Measurements from ENCODE around the gene WIZ.

WIZ gene

GRCh38 chr19:15378534-15379082 lies 71.1 kb downstream of the WIZ start (continued):
- TF ChIP-seq, protein P1, sequence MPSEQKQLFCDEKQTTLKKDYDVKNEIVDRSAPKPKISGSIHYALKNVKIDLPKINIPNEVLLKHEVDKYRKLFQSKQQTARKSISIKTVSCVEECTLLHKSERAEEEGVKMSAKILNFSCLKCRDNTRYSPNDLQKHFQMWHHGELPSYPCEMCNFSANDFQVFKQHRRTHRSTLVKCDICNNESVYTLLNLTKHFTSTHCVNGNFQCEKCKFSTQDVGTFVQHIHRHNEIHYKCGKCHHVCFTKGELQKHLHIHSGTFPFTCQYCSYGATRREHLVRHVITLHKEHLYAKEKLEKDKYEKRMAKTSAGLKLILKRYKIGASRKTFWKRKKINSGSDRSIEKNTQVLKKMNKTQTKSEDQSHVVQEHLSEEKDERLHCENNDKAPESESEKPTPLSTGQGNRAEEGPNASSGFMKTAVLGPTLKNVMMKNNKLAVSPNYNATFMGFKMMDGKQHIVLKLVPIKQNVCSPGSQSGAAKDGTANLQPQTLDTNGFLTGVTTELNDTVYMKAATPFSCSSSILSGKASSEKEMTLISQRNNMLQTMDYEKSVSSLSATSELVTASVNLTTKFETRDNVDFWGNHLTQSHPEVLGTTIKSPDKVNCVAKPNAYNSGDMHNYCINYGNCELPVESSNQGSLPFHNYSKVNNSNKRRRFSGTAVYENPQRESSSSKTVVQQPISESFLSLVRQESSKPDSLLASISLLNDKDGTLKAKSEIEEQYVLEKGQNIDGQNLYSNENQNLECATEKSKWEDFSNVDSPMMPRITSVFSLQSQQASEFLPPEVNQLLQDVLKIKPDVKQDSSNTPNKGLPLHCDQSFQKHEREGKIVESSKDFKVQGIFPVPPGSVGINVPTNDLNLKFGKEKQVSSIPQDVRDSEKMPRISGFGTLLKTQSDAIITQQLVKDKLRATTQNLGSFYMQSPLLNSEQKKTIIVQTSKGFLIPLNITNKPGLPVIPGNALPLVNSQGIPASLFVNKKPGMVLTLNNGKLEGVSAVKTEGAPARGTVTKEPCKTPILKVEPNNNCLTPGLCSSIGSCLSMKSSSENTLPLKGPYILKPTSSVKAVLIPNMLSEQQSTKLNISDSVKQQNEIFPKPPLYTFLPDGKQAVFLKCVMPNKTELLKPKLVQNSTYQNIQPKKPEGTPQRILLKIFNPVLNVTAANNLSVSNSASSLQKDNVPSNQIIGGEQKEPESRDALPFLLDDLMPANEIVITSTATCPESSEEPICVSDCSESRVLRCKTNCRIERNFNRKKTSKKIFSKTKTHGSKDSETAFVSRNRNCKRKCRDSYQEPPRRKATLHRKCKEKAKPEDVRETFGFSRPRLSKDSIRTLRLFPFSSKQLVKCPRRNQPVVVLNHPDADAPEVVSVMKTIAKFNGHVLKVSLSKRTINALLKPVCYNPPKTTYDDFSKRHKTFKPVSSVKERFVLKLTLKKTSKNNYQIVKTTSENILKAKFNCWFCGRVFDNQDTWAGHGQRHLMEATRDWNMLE (tag by site-specific recombination; conservative IDR thresholded peaks at IDR 0.05; ENCODE audit: low read depth) = no peak
- peak; percentile 61 for TF ChIP-seq PRDM10 (tag by site-specific recombination; IDR thresholded peaks at IDR 0.05)
- TF ChIP-seq ZNF621 (tag by site-specific recombination; IDR thresholded peaks at IDR 0.05) = no peak
- no peak for TF ChIP-seq ZNF521 (tag by site-specific recombination; IDR thresholded peaks at IDR 0.05)
- no peak for TF ChIP-seq ZNF174 (tag by site-specific recombination; IDR thresholded peaks at IDR 0.05)
- no peak for TF ChIP-seq ZNF514 (tag by site-specific recombination; IDR thresholded peaks at IDR 0.05)
- TF ChIP-seq ZNF121 (tag by site-specific recombination; IDR thresholded peaks at IDR 0.05) = no peak
- no peak for TF ChIP-seq ZNF529 (tag by site-specific recombination; IDR thresholded peaks at IDR 0.05; ENCODE audit: insufficient replicate concordance)
- TF ChIP-seq ZNF660 (tag by site-specific recombination; IDR thresholded peaks at IDR 0.05) = 0 out of 2 replicates have a peak, but pooled peaks have one; percentile 18

DNA sequence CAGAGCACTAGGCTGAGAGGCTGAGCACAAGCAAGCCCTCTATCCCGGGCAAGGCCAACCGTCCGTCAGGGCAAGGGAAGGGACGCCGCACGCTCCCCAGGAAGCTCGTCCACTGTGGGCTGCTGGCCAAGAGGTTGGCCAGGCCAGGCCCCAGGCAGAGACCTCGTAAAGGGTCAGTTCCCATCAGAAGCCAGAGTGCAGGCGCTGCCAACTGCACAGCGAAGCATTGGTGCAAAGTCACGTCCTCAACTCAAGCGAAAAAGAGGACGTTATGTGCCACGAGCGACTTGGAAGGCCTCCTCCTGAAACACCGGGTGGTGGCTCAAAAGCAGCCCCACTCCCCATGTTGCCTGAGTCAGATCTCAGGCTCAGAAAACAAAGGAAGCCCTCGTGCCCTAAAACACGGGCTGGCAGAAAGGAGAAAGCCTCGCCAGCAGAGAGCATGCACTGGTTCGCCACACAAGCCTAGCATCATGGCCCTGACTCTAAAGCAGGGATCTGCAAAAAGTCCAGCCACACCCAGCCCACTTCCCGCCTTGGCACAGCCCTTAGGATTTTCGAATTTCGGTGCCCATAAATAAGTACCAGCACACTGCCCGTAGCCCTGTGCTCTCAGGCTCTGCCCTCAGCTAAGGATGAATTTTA lies 74.8 kb downstream of the WIZ start:
- ChIA-PET CTCF (interaction anchor here (0.6 kb wide), 2 partner anchors 34 to 180 kb away, joined by 3 to 5 read pairs; no protein-coding TSS in a partner anchor), POLR2A (interaction anchor here (0.5 to 0.7 kb wide), 3 partner anchors 24 to 43 kb away, joined by 3 to 7 read pairs (median 6); partner anchors contain the start of gene BRD4)
- H3K9me3 ChIP-seq (ENCODE audit: control insufficient read depth, insufficient read depth, low read depth, low read length) = no peaks in the 10 kb centered on the region
- no peak overlapping the region for H3K27ac ChIP-seq (ENCODE audit: extremely low read depth, low read depth, low read length)
- 0 out of 2 replicates have a peak, but pooled peaks cover 3% of the 10 kb centered on the region for H3K4me1 ChIP-seq (ENCODE audit: control insufficient read depth, insufficient read depth, low read length)
- TF ChIP-seq MYNN (tag by site-specific recombination; IDR thresholded peaks at IDR 0.05; ENCODE audit: borderline replicate concordance) (no peak), ZNF776 (tag by site-specific recombination; IDR thresholded peaks at IDR 0.05; ENCODE audit: borderline replicate concordance) (no peak)
- TF ChIP-seq, protein P1 (tag by site-specific recombination; conservative IDR thresholded peaks at IDR 0.05; ENCODE audit: low read depth) = no peak
- H3K36me3 ChIP-seq (ENCODE audit: control insufficient read depth in 2 of 2, insufficient read depth in 1 of 2, low read length in 2 of 2) = peaks cover 12 to 51% of the 10 kb centered on the region in 2 experiments
- H3K4me3 ChIP-seq (ENCODE audit: low read depth, low read length) = no peak overlapping the region

All from HEK293 (cell line).